ENCODE data around the gene MYRIP. TPM values are rescaled to one million over a fixed set of nuclear protein-coding genes. Genes with fewer than 3 reads are reported as not detected.

Gene MYRIP
- total RNA-seq, 1 donor from 2014 or later: 0.54 TPM

DNA sequence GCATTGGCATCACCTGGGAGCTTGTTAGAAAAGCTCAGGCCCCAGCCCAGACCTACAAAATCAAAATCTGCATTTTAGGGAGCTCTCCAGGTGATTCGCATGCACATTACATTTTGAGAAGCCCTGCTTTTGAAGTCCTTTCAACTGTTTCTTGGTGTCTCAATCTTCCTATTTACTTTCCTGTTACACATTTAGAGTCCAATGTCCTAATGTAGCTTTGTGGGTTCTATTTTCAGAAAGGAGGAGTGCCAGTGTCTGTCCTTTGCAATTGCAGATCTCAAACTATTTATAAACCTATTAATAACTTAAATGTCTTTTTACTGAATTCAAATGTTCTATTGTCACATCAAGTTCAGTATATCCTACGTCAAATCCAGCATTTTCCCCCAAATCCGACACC, 27.8 kb upstream of the MYRIP start:
- TF ChIP-seq, protein P1, sequence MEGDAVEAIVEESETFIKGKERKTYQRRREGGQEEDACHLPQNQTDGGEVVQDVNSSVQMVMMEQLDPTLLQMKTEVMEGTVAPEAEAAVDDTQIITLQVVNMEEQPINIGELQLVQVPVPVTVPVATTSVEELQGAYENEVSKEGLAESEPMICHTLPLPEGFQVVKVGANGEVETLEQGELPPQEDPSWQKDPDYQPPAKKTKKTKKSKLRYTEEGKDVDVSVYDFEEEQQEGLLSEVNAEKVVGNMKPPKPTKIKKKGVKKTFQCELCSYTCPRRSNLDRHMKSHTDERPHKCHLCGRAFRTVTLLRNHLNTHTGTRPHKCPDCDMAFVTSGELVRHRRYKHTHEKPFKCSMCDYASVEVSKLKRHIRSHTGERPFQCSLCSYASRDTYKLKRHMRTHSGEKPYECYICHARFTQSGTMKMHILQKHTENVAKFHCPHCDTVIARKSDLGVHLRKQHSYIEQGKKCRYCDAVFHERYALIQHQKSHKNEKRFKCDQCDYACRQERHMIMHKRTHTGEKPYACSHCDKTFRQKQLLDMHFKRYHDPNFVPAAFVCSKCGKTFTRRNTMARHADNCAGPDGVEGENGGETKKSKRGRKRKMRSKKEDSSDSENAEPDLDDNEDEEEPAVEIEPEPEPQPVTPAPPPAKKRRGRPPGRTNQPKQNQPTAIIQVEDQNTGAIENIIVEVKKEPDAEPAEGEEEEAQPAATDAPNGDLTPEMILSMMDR (conservative IDR thresholded peaks at IDR 0.05): no peak
- Mint-ChIP-seq H3K4me1 (no peaks in the 10 kb centered on the region), H3K36me3 (ENCODE audit: low read depth) (no peaks in the 10 kb centered on the region), H3K27me3 (ENCODE audit: low read depth) (peaks cover 20% of the 10 kb centered on the region), H3K4me3 (no peak overlapping the region), H3K9me3 (peaks cover 9% of the 10 kb centered on the region), H3K27ac (ENCODE audit: unreplicated experiment) (no peak overlapping the region)
- no peak for DNase-seq (ENCODE audit: low read depth, low spot score)

DNA sequence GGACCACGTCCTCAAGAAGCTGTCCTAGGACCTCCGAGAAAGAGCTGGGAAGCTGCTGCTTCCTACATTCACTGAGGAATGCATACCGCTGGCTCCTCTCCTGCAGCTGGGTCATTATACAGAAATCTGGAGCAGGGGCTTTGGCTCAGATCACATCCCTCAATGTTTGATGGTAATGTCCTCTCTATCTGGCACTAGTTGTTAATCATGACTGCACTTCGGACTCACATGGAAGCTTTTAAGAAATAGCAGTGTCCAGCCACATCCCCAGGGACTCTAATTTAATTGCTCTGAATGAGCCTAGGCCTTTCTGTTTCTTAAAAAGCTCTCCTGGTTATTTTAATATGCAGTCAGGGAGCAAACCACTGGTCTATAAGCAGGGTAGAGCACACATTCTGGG, 25.7 kb upstream of the MYRIP start:
- H3K4me1 Mint-ChIP-seq: no peaks in the 10 kb centered on the region
- no peaks in the 10 kb centered on the region for H3K36me3 Mint-ChIP-seq (ENCODE audit: low read depth)
- H3K9me3 Mint-ChIP-seq: peaks cover under 1% of the 10 kb centered on the region
- TF ChIP-seq, protein P1 (conservative IDR thresholded peaks at IDR 0.05): no peak
- no peak overlapping the region for H3K27ac Mint-ChIP-seq (ENCODE audit: unreplicated experiment)
- DNase-seq (ENCODE audit: low read depth, low spot score): no peak
- no peak overlapping the region for H3K4me3 Mint-ChIP-seq
- peaks cover 15% of the 10 kb centered on the region for H3K27me3 Mint-ChIP-seq (ENCODE audit: low read depth)

GRCh38 chr3:39784922-39785321, 24.5 kb upstream of the MYRIP start:
- TF ChIP-seq, protein P1 (conservative IDR thresholded peaks at IDR 0.05): no peak
- Mint-ChIP-seq H3K27ac (ENCODE audit: unreplicated experiment) (no peak overlapping the region), H3K4me3 (no peak overlapping the region), H3K9me3 (no peaks in the 10 kb centered on the region), H3K4me1 (no peaks in the 10 kb centered on the region), H3K27me3 (ENCODE audit: low read depth) (peaks cover 17% of the 10 kb centered on the region), H3K36me3 (ENCODE audit: low read depth) (no peaks in the 10 kb centered on the region)
- DNase-seq (ENCODE audit: low read depth, low spot score): no peak

GRCh38 chr3:39788128-39788883, 21.1 kb upstream of the MYRIP start:
- H3K36me3 Mint-ChIP-seq (ENCODE audit: low read depth): no peaks in the 10 kb centered on the region
- TF ChIP-seq, protein P1 (conservative IDR thresholded peaks at IDR 0.05): no peak
- H3K27ac Mint-ChIP-seq (ENCODE audit: unreplicated experiment): no peak overlapping the region
- H3K9me3 Mint-ChIP-seq: no peaks in the 10 kb centered on the region
- no peak for DNase-seq (ENCODE audit: low read depth, low spot score)
- no peaks in the 10 kb centered on the region for H3K4me1 Mint-ChIP-seq
- peaks cover 21% of the 10 kb centered on the region for H3K27me3 Mint-ChIP-seq (ENCODE audit: low read depth)
- H3K4me3 Mint-ChIP-seq: no peak overlapping the region

DNA sequence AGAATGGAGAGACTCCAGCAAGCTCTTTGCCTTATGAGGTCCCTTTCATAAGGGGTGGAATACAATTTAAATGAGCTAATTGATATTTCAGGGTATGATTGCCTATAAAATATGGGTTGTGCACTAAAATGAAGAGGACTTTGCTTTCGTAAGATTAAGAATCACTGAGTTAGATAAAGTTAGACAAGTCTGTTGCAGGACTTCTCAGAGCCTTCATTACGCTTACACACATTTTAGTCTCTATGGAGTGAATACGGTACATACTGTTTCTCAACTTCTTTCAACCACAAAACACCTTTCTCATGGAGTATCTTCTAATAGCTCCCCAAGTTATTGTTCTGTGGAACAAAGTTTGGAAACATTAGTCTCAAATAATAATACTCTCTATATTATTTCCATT, 17.8 kb upstream of the MYRIP start:
- H3K27me3 Mint-ChIP-seq (ENCODE audit: low read depth): peaks cover 46% of the 10 kb centered on the region
- H3K9me3 Mint-ChIP-seq: no peaks in the 10 kb centered on the region
- TF ChIP-seq, protein P1 (conservative IDR thresholded peaks at IDR 0.05): no peak
- H3K27ac Mint-ChIP-seq (ENCODE audit: unreplicated experiment): no peak overlapping the region
- DNase-seq (ENCODE audit: low read depth, low spot score): no peak
- H3K4me1 Mint-ChIP-seq: no peaks in the 10 kb centered on the region
- no peak overlapping the region for H3K4me3 Mint-ChIP-seq
- no peaks in the 10 kb centered on the region for H3K36me3 Mint-ChIP-seq (ENCODE audit: low read depth)
